Activated CD8-positive, alpha-beta memory T cell treated with anti-CD3 and anti-CD28 coated beads, Interleukin-2, amount 50 U/mL, for 4 hours (primary cell): Measurements from ENCODE around the gene MT1HL1.
"Not testable (repeated sequence)": the region's sequence is repeated elsewhere in the genome, so short reads cannot be mapped to it uniquely, and the experiment has no call there.

ENCODE experiments used
- DNase-seq: peaks from one replicate; pipeline ENCODE4 v3.0.0-alpha.2; 2020

MT1HL1 gene

DNA sequence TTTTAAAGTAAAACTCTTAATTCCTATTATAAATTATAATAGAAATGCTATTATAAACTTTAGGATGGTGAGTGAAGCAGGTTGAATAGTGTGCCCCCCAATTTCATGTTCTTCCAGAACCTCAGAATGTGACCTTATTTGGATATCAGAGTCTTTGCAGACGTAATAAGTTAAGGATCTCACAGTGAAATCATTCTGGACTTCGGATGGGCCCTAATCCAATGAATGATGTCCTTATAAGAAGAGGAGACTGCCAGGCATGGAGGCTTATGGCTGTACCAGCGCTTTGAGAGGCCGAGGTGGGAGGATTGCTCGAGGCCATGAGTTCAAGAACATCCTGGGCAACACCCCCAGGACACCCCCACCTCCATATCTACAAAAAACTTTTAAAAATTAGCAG lies 9.4 kb upstream of the MT1HL1 start:
- no peak for DNase-seq

DNA sequence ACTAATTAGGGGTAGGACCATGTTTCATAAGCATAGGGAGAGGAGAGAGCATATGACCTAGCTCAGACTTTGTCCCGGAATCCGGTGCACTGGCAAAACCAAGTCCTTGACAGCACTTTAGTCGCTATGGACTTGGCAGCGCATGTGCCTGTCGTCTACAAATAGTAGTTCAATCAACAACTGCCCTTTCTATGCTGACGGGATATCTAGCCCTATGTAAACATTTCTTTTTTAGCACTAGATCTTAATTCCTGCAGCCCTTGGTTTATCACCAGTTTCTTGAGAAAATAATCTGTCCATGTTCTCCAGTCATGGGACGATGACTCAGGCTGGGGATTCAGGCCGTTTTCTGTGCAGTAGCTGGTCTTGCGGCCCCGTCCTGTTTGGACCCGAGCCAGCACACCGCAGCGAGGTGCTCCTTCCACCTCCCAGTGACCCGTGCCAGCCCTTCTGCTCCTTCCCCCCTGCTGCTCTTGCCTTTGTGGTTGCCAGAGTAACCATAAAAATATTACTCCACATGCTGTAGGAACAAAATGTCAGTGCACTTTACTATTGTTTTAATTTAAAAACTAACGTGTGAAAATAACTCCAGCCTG lies 8.6 kb upstream of the MT1HL1 start:
- no peak for DNase-seq

DNA sequence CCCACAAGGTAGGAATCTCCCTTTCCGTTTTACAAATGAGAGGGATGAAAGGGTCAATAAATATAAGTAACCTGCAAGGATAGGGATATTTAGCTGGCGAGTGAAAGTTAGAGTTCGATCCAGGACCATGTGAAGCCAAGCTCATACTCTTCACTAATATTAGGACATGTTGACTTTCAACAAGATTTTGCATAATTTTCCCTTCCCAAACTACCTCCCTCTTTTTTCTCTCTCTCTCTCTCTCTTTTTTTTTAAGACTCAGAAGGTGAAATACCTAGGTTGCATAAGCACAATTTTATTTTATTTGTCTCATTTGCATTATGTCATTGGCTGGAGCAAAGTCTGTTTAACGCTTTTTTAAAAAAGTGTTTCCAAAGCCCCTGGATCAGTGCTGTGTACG lies 8.1 kb upstream of the MT1HL1 start:
- DNase-seq = no peak

DNA sequence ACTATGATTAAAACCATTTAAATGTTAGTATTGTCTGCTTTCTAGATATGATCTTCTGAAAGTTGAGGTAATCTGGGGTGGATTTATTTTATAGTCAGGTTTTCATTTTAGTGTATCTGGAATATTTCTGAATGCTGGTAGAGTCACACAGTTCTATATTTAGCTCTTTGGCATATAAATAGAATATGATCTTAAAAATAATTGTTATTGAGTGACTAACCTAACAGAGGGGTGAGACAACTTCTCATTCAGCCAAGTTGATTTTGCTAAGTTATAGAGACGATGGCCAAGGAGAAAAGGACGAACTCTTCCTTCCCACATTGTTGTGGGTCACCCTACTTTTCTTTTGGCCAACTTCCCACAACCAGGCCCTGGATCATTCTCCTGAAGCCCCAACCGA lies 7.2 kb upstream of the MT1HL1 start:
- no peak for DNase-seq

DNA sequence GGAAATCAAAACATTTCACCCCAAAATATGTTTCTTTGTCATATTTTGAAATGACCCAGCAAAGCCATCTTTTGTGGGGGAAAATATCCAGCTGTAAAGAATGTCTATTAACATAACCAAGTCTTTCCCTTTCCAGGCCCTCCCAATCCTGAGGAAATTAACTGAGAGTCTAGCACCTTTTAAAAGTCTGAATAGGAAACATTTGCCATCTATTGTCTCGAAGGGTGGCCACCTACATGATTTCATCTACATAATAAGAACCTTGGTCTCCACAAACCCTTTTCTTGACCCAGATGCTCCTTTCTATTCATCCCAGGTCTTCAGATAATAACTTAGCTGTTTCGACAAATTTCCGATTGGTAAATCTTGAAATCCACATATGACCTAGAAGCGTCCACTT lies 5.4 kb upstream of the MT1HL1 start:
- no peak for DNase-seq

DNA sequence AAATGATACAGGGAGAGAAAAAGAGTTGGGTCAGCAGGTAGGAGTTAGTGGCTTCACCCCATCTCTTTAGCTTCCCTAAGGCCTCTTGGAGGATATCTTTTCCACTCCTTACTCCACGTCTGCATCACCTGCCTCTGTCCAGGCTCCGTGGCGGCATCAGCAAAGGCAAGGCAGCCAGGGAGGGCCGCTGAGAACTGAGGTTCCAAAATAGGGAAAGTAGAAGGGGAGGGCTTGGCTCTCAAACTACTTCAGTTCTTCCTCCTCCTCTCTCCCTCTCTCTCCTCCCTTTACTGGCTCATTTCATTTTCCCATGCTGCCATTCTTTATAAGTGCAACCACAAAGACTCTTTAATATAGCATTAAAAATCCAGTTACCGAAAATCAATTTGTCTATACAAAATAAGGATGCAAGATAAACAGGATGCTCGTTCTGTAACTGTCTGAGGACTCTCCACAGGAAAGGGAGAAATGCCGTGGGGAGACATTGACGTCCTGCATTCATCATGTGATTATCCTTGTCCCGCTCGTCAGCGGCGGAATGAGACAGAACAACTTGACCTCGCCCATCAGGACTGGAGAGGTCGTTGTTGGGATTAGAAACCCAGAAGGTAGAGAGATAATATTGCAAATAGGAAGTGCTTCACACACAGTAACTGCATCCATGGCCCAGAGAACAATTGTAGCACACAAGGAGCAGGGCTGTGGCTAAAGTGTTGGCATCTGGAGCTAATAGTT lies 3.1 kb upstream of the MT1HL1 start:
- DNase-seq = no peak

DNA sequence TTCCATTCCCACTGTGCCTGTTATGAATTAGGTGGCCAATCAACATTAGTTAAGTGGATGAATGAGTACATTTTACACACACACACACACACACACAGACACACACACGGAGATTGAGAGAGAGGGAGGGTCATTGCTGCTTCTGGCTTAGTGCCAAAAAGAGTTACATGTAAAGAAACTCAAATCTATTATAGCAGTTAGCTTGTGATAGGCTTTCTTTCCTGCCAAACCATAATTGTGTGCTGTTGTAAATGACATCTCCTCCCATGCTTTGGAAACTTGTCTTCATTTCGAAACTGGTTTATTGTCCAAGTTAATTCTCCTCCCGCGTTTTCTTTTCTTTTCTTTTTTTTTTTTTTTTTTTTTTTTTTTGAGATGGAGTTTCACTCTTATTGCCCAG lies 1.4 kb upstream of the MT1HL1 start:
- no peak for DNase-seq

DNA sequence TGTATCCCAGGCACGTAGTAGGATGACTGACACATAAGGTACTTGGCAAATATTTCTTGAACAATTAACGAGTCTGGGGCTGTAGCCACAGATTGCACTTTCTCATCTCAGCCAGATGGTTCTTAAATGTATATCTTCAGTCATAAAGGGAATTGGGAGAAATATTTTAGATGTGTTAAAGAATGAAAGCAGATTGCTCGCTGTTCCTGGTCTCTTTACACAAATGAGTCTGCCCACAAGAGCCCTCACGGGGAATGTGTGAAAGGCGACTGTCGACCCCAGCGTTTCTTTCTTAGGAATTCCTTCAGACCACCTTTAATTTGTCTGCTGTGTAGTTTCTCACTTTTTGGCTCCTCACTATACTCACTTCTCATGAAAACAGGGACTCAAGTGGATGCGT lies 725 bp downstream of the MT1HL1 start:
- DNase-seq = no peak

DNA sequence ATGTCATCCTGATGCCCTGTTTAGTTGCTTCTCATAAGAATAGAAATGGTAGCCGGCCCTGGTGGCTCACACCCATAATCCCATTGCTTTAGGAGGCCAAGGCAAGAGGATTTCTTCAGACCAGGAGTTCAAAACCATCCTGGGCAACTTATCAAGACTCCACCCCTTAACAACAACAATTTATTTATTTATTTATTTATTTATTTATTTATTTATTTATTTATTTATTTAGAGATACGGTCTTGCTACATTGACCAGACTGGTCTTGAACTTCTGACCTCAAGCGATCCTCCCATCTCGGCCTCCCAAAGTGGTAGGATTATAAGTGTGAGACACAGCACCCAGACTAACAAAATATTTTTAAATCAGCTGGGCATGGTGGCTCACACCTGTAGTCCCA lies 4.0 kb downstream of the MT1HL1 start:
- no peak for DNase-seq

DNA sequence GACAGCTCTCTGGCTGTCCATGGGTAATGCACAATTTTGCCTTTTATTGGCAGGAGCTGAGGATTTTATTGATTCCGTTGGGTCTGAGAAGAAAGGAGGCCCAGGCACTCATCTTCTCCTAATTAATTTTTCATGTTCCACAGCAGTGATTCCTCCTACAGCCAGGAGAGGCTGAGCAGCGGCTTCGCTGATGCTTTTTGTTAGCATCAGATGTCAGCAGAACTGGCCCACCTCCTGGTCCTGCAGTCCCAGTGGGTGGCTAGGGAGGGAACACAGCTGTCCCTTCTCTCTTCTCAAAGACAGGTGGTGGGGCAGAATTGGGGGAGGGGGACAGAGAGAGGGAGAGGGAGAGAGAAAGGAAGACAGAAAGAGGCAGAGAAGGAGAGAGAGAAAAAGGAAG lies 5.7 kb downstream of the MT1HL1 start:
- no peak for DNase-seq

DNA sequence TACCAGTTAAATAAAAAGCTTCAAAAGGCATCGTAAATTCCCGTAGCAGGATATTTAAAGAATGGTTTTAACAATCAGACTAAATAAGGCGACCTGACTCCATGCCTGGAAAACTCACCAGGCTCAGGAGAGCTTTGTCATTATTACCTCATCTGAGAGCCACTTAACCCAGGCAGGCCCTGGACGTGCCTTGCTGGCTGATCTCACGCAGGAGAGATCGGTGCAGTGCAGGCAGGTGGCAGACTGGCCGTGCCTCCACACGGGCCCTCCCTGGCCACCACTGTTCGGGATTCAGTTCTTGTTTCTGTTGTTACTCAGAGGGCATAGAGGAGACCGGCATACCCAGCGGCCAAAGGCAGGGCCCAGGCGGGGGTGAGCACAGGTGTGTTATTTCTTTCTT lies 6.4 kb downstream of the MT1HL1 start:
- DNase-seq = no peak

DNA sequence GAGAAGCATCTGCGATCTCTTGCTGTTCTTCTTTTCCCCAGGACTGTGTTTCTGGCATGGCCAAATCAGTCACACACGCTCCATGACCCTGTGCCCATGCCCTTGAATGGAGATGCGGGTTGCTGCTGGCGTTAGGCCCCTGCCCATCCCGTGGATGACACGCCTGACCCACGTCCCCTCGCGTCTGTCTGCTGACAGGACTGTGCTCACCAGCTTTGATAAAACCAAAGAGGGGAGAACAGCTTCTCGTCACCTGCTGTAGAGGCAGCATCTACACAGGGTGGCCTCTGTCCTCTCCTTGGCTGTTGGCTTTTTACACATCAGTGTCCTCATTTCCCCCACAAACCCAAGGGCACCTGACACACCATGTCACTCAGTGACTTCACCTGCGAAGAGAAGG lies 6.9 kb downstream of the MT1HL1 start:
- DNase-seq = no peak

DNA sequence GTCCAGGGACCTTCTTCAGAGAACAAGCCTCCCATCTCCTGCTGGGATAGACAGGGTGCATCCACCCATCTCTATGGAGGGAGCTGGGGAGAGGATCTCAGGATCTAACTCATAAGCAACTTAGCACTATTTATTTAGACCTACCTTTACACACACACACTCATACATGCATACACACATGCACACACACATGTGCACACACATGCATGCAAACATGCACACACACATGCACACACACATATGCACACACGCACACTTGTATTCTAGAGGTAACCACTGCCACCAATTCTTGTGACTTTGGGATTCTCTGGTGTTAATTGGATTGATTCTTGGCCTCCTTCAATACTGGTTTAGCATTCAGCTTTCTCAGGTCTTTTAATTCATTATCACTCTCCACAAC lies 9.8 kb downstream of the MT1HL1 start:
- no peak for DNase-seq

DNA sequence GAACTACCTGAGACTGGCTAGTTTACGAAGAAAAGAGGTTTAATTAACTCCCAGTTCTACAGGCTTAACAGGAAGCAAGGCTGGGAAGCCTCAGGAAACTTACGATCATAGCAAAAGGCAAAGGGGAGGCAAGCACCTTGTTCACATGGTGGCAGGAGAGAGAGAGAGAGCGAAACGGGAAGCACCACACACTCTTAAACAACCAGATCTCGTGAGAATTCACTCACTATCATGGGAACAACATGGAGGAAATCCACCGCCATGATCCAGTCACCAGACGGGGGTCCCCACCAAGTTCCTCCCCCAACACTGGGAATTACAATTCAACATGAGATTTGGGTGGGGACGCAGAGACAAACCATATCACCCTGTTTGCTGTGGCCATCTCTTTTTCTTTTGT lies 11.8 kb downstream of the MT1HL1 start:
- DNase-seq = no peak

DNA sequence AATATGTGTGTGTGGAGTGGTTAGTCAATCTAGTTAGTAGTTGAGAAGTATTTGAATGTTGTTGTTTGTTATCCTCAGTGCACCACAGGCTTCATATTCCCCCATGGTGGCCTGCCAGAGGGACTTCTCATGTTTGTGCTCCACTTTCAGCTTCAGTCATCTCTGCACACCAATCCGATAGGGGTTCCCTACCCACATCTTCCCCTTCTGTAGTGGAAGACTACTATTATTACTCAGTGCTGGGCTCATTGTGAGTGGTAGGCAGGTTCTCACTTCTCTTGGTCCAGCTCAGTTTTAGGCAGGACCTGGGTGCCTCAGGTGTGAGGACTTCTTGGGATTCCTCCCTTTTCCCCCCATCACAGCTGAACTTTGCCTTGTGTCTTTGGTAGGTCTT lies 14.2 kb downstream of the MT1HL1 start:
- DNase-seq = no peak

DNA sequence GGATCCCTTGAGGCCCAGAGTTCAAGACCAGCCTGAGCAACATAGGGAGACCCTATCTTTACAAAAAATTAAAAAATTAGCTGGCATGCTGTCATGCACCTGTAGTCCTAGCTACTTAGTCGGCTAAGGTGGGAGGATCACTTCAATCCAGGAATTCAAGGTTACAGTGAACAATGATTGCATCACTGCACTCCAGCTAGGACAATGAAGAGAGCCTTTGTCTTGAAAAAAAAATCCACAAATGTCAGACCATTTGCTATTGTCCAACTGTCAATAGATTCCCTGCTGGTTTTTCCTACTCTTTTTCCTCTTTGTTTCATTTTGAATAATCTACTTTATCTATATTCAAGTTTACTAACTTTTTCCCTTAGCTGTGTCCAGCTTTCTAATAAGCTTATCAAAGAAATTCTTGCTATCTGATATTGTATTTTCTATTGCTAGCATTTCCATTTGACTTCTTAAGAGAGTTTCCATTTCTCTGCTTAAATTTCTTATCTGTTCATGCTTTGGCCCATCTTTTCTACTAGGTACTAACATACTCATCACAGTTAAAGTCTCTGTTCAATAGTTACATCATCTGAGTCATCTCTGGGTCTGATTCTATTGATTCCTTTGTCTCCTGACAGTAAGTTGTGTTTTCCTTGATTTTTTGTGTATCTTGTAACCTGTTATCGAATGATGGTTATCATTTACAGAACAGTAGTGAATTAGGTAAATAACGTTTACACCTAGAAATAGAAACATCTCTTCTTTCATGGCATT lies 14.8 kb downstream of the MT1HL1 start:
- DNase-seq = no peak

DNA sequence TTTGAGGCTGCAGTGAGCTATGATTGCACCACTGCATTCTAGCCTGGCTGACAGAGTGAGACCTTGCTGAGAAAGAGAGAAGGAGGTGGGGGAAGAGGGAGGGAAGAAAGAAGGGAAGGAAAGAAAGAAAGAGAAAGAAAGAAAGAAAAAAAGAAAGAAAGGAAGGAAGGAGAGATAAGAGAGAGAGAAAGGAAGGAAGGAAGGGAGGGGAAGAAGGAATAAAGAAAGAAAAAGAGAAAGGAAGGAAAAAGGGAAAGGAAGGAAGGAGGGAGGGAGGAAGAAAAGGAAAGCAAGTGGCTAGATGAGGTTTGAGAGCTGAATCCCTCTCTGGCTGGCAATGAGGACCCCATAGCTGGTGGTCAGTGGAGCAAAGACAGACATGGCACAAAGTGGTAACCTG lies 20.4 kb downstream of the MT1HL1 start:
- DNase-seq = no peak

DNA sequence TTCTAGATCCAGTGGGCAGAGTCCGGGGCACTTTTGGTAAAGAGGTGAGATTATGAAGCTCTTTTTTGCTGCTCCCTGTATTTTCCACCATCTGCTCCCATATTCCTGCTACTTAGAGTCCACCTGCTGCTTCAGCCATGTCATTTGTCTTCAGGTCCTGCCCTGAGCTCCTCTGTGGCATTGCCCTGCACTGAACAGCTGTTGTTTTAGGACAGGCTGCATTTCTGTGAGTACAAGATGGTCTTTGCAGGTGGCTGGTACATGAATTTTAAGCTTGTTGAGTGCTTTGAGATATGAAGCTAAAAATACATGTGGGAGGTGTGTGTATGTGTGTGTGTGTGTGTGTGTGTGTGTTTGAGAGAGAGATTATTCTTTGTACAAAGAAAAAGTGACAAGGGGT lies 21.9 kb downstream of the MT1HL1 start:
- no peak for DNase-seq

DNA sequence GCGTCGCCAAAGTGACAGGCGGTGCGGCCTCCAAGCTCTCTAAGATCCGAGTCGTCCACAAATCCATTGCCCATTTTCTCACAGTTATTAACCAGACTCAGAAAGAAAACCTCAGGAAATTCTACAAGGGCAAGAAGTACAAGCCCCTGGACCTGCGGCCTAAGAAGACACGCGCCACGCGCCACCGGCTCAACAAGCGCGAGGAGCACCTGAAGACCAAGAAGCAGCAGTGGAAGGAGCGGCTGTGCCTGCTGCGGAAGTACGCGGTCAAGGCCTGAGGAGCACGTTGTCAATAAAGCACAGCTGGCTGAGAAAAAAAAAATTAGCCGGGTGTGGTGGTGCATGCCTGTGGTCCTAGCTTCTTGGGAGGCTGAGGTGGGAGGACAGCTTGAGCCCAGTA lies 22.8 kb downstream of the MT1HL1 start:
- not testable (repeated sequence) for DNase-seq

DNA sequence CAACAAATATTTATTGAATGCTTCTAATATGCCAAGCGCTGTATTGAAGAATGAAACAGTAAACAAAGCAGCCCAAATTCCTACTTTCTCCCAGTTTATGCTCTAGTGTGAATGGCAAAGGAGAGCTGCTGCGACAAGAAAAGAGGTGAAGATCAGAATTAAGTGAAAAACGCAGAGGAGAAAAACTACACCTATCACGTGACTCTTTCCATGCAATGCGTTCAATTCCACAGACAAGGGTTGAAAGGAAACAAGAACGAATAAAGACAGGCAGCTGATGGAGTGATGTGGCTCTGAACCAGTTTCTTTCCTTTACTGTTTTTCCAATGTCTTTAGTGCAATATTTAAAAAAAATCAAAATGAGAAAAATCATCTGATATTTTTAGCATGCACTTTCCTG lies 23.6 kb downstream of the MT1HL1 start:
- no peak for DNase-seq

DNA sequence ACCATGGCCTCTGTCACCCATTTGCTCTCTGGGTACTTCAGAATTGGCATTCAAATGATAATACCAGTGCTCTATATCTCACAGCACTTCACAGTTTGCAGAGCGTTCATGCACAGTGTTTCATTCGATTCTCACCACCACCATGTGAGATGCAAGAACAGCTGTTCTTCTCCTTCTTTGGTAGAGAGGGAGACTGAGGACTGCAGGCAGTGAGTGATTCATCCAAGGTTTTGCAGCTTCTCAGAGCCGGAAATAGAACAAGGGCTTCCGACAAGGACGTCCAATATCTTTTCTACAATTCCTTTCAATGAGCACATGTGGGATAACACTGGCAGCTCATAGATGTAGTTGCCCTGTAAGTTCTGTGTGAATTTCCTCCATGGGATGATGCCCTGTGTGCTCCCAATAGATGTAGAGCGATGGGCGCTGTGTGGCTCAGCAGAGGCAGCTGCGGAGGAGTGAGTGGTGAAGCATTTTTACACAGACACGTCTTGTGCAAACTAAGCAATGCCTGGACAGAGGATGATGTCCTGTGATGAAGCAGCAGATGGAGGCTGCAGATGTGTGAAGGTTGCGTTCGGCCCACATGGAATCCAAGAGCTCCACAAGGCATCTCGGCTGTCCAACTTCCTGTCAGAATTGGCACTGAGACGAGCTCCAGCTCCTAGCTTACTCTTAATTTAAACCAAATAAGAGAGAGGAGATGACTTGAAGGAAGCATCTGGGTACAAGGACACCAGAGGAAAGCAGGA lies 24.9 kb downstream of the MT1HL1 start:
- DNase-seq = no peak

DNA sequence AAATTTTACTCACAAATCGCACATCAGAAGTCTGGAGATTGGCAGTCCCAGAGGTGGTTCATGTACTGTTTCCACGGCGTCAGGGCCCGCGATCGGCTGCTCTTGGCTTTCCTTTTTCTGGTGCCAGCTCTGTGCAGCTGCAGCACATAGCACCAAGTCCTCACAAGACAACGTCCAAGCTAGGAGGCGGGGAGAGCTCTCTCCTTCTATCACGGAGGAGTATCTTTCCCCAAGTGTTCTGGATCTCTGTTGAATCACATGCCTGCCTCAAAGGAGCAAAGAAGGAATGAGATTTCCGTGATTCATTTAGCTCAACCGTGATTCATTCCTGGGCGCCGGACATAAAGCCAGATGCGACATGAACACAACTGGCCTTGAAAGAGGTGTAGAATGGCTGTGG lies 25.5 kb downstream of the MT1HL1 start:
- DNase-seq = no peak

DNA sequence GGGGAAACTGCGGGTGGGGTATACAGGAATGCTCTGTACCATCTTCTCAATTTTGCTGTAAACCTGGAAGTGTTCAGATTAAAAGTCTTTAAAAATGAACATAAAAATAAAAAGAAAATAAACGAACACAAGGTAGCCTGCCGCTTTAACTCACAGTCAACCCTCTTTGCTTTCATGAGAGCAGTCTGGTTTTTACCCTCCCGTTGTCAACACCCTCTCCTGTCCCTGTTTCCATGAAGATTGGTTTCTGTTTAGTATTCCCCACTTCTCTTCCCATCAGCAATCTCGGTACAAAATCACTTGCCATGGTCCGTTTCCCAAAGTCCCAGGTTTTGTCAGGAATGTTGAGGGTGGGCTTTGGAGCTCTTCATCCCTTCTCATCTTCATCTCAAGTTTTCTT lies 28.8 kb downstream of the MT1HL1 start:
- no peak for DNase-seq

DNA sequence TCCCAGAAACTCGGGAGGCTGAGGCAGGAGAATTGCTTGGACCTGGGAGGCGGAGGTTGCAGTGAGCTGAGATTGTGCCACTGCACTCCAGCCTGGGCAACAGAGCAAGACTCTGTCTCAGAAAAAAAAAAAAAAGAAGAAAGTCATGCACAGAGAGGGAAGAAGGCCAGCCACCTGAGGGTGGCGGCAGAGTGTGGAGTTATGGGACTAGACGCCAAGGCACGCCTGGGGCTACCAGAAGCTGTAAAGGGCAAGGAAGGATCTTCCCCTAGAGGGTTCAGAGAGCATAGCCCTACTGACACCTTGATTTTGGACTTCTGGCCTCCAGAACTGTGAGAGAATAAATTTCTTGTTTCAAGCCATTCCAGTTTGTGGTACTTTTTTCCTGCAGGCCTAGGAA lies 30.2 kb downstream of the MT1HL1 start:
- DNase-seq = not testable (repeated sequence)
